B cell (primary cell): ENCODE measurements around the gene IGHMBP2.

Experiments
- CTCF ChIP-seq: fragments of 200-600 bp; IDR thresholded peaks from one replicate; pipeline ENCODE4 v1.8.0; 2022; ENCODE audit warnings: antibody characterized with exemption, mild to moderate bottlenecking
- EZH2 ChIP-seq: IDR thresholded peaks from 2 replicates; pipeline ENCODE4 v1.6.1; 2012; ENCODE audit warnings: borderline replicate concordance, low read depth, mild to moderate bottlenecking, moderate library complexity, low read length; ENCODE audit not compliant: insufficient read depth, poor library complexity, severe bottlenecking

DNA sequence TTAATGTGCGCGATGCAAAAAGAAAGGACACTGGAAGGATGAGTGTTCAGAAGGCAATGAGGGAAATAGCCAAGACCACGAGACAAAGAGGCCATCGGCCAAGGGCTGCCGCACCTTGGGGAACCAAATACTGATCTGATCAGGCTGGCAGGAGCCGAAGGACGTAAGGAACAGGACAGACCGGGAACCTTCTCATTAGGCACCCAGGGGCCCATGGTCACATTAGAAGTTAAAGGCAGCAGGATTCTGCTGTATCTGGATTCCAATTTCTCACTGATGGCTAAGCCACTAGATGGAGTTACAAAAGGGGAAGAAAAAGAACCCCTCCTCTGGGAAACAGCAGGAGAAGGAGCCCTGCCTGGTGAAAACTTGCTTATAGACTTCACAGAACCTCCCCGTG lies 33.2 kb upstream of the IGHMBP2 start:
- TF ChIP-seq CTCF (no peak), EZH2 (no peak)
